ENCODE results near the gene PHLDB1. TPM values are rescaled to one million over a fixed set of nuclear protein-coding genes. Genes with fewer than 3 reads are reported as not detected.

PHLDB1 gene
- total RNA-seq, 1 donor from 2014 or later: 212 TPM

DNA sequence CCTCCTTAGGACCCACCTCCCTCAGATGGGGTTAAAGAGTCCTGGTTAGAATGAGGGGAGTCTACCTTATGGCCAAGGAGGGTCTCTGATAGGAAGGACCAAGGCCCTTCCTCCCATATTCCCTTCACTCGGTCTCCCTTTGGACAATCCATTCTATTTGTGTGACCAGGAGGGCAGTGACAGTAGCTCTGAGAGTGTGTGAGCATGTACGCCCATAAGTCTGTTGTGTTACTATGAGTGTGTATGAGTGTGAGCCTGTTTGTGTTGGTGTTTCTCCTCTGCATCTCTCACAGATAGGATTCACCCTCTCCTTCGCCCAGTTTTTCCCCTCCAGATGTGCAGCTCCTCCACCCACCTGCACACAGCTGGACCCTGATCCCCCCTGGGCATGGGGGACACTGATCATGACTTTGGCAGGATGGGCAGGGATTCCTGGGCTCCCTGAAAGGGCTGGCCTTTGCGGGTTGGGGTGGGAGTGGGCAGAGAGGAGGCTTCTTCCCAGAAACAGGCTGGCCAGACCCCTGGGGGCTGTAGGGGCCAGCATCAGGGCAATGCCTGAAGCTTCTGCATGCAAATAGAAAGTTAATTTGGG, 14.5 kb downstream of the PHLDB1 start:
- no peak for DNase-seq (ENCODE audit: low read depth)

GRCh38 chr11:118622376-118623268, 15.2 kb downstream of the PHLDB1 start:
- DNase-seq (ENCODE audit: low read depth): peak; percentile 92

- peak; percentile 59 for DNase-seq (ENCODE audit: low read depth)
These were observed 15.8 kb downstream of the PHLDB1 start for GRCh38 chr11:118623269-118623655.

- no peak for DNase-seq (ENCODE audit: low read depth)
These were observed 17.7 kb downstream of the PHLDB1 start for GRCh38 chr11:118625036-118625690.

GRCh38 chr11:118625976-118626375, 18.6 kb downstream of the PHLDB1 start:
- DNase-seq (ENCODE audit: low read depth): peak; percentile 42

- DNase-seq (ENCODE audit: low read depth): no peak
These were observed 20.2 kb downstream of the PHLDB1 start for GRCh38 chr11:118627566-118627965.

- no peak for DNase-seq (ENCODE audit: low read depth)
These were observed 20.6 kb downstream of the PHLDB1 start for GRCh38 chr11:118628031-118628430.

- DNase-seq (ENCODE audit: low read depth): no peak
These were observed 21.0 kb downstream of the PHLDB1 start for GRCh38 chr11:118628432-118628831.

GRCh38 chr11:118628861-118629549, 21.6 kb downstream of the PHLDB1 start:
- DNase-seq (ENCODE audit: low read depth): no peak

DNA sequence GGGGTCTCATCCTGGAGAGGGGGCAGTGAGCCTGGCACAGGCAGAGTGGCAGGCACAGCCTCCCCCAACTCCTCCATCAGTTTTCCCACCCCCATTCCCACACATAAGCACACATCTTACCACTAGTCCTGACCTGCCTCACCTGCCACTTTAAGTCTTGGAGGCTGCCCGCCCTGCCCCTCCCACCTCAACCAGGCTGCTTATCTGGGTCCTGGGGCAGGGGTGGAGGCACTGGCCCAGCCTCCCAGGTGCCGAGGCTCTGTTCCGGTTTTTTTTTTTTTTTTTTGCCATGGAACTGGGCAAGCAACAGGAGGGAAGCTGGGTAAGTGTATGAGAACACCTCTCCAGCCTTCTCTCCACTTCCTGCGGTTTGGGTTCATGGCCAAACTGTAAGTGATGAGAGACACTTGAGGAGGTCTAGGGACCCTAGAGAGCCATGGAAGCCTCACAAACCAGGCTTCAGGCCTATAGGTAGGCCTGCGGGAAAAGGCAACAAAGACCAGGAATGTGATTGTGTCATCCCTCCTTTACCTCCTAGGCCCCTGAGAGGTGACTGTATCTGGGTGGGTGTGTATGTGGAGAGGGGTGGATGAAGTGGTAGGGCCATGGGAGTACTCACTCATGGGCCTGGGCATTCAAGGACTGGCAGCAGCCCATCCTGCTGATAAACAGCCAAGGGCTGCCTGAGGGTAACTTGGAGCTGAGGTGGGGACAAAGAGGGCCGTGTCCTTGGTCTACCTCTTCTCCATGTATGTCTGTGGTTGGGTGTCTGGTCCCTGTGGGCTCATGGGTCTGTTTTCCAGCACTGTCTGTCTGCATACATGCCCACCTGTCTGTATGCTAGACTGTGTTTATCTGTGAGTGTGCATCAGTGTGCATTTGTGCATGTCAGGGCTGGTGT, 22.6 kb downstream of the PHLDB1 start:
- no peak for DNase-seq (ENCODE audit: low read depth)

DNA sequence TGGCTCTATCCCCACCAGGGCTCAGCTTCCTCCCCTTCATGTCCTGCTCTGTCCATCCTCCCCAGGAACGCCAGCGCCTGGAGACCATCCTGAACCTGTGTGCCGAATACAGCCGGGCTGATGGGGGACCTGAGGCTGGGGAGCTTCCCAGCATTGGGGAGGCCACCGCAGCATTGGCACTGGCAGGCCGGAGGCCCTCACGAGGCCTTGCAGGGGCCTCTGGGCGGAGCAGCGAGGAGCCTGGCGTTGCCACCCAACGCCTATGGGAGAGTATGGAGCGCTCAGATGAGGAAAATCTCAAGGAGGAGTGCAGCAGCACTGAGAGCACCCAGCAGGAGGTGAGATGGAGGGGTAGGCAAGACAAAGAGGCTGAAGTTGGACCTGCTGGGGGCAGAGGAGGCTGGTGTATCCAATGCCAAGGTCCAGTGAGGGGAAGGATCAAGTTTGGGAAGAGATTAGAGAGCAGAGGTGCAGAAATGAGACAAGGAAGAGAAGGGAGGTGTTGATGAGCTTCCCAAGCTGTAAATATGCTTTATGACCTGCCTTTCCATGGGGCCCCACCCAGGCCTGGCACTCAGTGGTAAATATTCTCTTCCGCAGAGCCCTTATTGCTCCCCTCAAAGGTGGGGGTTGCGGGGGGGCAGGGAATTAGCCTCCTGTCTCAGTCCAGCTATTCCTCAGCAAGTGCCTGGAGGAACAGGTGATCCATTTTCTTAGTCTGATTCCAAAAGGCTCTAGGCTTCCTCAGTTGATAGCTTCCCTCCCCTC, 23.9 kb downstream of the PHLDB1 start:
- no peak for DNase-seq (ENCODE audit: low read depth)

DNA sequence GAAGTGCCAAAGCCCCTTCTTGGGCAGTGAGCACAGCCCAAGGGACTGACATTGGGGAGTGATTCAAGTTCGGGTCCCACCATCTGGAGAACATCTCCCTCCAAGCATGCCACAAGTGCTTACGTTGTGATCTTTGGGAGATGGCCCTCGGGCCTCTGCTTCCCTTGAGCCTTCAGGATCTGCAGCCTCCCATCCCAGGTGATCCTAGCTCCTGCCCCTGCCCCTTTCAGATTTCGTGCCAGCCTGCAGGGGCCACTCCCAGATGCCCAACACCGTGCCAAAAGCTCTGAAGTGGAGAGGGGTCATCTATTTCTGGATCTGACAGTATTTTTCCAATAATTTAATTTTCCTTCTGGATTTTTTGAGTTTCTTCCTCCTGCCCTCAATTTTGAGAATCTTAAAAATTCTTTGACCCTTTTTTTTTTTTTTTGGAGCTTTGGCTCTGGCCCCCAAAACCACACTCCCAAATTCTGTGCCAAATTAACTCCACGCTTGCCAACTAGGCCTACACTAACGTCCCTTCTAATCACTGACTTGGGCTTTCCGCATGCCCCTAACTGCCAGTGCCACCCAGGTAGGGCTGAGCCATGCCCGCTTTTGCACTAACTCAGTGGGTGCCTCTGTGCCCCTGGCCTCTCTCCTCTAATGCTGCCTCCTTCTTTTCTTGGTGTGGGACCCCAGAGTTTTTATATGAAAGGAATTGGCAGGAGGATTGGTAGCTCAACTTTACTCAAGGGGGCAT, 25.3 kb downstream of the PHLDB1 start:
- DNase-seq (ENCODE audit: low read depth): no peak

GRCh38 chr11:118633319-118633690, 25.9 kb downstream of the PHLDB1 start:
- DNase-seq (ENCODE audit: low read depth): no peak

- no peak for DNase-seq (ENCODE audit: low read depth)
These were observed 26.6 kb downstream of the PHLDB1 start for GRCh38 chr11:118633979-118634378.

- DNase-seq (ENCODE audit: low read depth): no peak
These were observed 27.2 kb downstream of the PHLDB1 start for GRCh38 chr11:118634431-118635236.

GRCh38 chr11:118635237-118635591, 27.8 kb downstream of the PHLDB1 start:
- no peak for DNase-seq (ENCODE audit: low read depth)

GRCh38 chr11:118635642-118636041, 28.2 kb downstream of the PHLDB1 start:
- no peak for DNase-seq (ENCODE audit: low read depth)

DNA sequence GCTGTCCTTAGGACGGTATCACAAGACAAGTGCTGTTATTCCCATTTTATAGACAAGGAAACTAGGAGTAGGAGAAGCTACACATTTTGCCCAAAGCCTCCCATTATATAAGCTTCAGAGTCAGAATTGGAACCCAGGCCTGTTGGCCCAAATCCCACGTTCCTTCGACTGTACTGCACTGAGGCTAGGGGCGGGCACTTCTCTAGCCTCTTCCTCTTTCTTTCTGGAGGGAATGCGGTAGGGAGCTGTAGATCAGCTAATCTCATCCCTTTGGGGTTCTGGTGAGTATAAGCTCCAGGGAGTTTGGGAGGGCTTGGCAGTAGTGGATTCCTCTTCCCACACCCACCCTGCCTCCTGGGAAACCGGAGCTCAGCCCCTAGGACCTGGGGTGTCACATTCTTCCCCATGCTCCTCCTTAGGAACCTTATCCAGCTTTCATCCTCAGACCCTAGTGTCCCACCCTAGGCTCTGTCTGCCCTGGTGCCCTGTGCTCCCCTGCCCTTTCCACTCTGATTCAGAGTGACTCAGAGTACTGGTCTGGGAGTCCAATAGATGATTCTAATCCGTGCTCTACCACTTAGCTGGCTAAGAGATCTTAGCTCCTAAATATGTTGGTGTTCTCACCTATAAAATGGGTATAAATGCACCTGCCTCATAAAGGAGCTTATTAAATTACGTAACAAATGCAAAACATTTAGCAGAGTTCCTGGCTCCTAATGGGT, 29.3 kb downstream of the PHLDB1 start:
- DNase-seq (ENCODE audit: low read depth): no peak
